MM.1S (cell line): ENCODE results near the gene OVCA2.

Experiments used
- DNase-seq: peaks from one replicate; pipeline ENCODE4 v3.0.0-alpha.2; 2015
- H2AFZ ChIP-seq: fragments of 300-600 bp; sonication (generic); 2 replicates; pipeline ENCODE4 v1.6.0; 2016; ENCODE audit warnings: antibody characterized with exemption, low read length
- H3F3A ChIP-seq: fragments of 300-600 bp; sonication (generic); 2 replicates; pipeline ENCODE4 v1.6.1; 2016; ENCODE audit warnings: mild to moderate bottlenecking, antibody characterized with exemption, low read length, moderate library complexity, mixed read lengths; ENCODE audit not compliant: insufficient read depth
- H3K27ac ChIP-seq: fragments of 300-600 bp; sonication (generic); 2 replicates; pipeline ENCODE4 v1.5.1; 2016; ENCODE audit warnings: mild to moderate bottlenecking, low read length
- H3K27me3 ChIP-seq: fragments of 300-600 bp; sonication (generic); replicated peaks from 2 replicates; pipeline ENCODE4 v1.6.0; 2016; ENCODE audit warnings: low read length; ENCODE audit not compliant: insufficient read depth
- H3K36me3 ChIP-seq: fragments of 300-600 bp; sonication (generic); replicated peaks from 2 replicates; pipeline ENCODE4 v1.6.1; 2016; ENCODE audit warnings: mild to moderate bottlenecking, low read length, mixed read lengths; ENCODE audit not compliant: insufficient read depth
- H3K4me1 ChIP-seq: fragments of 300-600 bp; sonication (generic); 2 replicates; pipeline ENCODE4 v1.6.1; 2016; ENCODE audit warnings: low read length, mixed read lengths
- H3K4me2 ChIP-seq: fragments of 300-600 bp; sonication (generic); 2 replicates; pipeline ENCODE4 v1.6.0; 2016; ENCODE audit warnings: low read depth, low read length
- H3K4me3 ChIP-seq: fragments of 300-600 bp; sonication (generic); 2 replicates; pipeline ENCODE4 v1.5.1; 2016; ENCODE audit warnings: low read length, mixed read lengths
- H3K79me2 ChIP-seq: fragments of 300-600 bp; sonication (generic); 2 replicates; pipeline ENCODE4 v1.6.1; 2016; ENCODE audit warnings: mixed run types, low read length, mixed read lengths
- H3K9ac ChIP-seq: fragments of 300-600 bp; sonication (generic); 2 replicates; pipeline ENCODE4 v1.6.1; 2016; ENCODE audit warnings: low read length, mixed read lengths
- H3K9me2 ChIP-seq: fragments of 300-600 bp; sonication (generic); replicated peaks from 2 replicates; pipeline ENCODE4 v1.6.1; 2016; ENCODE audit warnings: mild to moderate bottlenecking, low read length, mixed read lengths; ENCODE audit not compliant: insufficient read depth
- H3K9me3 ChIP-seq: fragments of 300-600 bp; sonication (generic); replicated peaks from 2 replicates; pipeline ENCODE4 v1.6.1; 2016; ENCODE audit warnings: mild to moderate bottlenecking, low read length, mixed read lengths; ENCODE audit not compliant: insufficient read depth
- H4K20me1 ChIP-seq: fragments of 300-600 bp; sonication (generic); 2 replicates; pipeline ENCODE4 v1.6.1; 2016; ENCODE audit warnings: mild to moderate bottlenecking, low read length, moderate library complexity, mixed read lengths; ENCODE audit not compliant: insufficient read depth
- CTCF ChIP-seq: fragments of 300-600 bp; sonication (generic); IDR thresholded peaks from 2 replicates; pipeline ENCODE4 v1.5.1; 2016; ENCODE audit warnings: antibody characterized with exemption, low read length, mixed read lengths
- EZH2 ChIP-seq: fragments of 300-600 bp; sonication (generic); optimal IDR thresholded peaks from 2 replicates; pipeline ENCODE3; 2017; ENCODE audit warnings: low read depth, mild to moderate bottlenecking, antibody characterized with exemption, low read length, mixed read lengths
- EZH2phosphoT487 ChIP-seq: fragments of 300-600 bp; sonication (generic); IDR thresholded peaks from 2 replicates; pipeline ENCODE4 v1.6.1; 2018; ENCODE audit warnings: antibody characterized with exemption, low read length

The OVCA2 gene

GRCh38 chr17:2030779-2031163, 11.1 kb upstream of the OVCA2 start:
- Histone ChIP-seq H4K20me1 (no peaks in the 10 kb centered on the region), H3K27me3 (peaks cover 37% of the 10 kb centered on the region), H3F3A (no peaks in the 10 kb centered on the region), H3K4me2 (peak overlapping the region; percentile 91), H3K9me2 (no peaks in the 10 kb centered on the region), H3K9me3 (no peaks in the 10 kb centered on the region), H2AFZ (peak overlapping the region; percentile 87; the same call in 1 of the 2 replicates), H3K4me3 (peak overlapping the region; percentile 94), H3K79me2 (peaks cover 22% of the 10 kb centered on the region), H3K36me3 (no peaks in the 10 kb centered on the region), H3K4me1 (0 out of 2 replicates have a peak, but pooled peaks cover 5% of the 10 kb centered on the region), H3K9ac (peak overlapping the region; percentile 77), H3K27ac (no peak overlapping the region)
- TF ChIP-seq EZH2phosphoT487 (no peak), EZH2 (no peak), CTCF (peak; percentile 66)
- DNase-seq = no peak

GRCh38 chr17:2033153-2033552, 8.7 kb upstream of the OVCA2 start:
- Histone ChIP-seq H3K79me2 (peaks cover 22% of the 10 kb centered on the region), H3F3A (no peaks in the 10 kb centered on the region), H3K9me3 (no peaks in the 10 kb centered on the region), H3K9me2 (no peaks in the 10 kb centered on the region), H3K4me3 (no peak overlapping the region), H3K4me2 (no peak overlapping the region), H4K20me1 (no peaks in the 10 kb centered on the region), H3K27me3 (peaks cover 14% of the 10 kb centered on the region), H3K9ac (no peak overlapping the region), H3K27ac (no peak overlapping the region), H3K4me1 (0 out of 2 replicates have a peak, but pooled peaks cover 5% of the 10 kb centered on the region), H2AFZ (no peak overlapping the region), H3K36me3 (no peaks in the 10 kb centered on the region)
- no peak for DNase-seq
- TF ChIP-seq EZH2phosphoT487 (no peak), EZH2 (no peak), CTCF (no peak)

- TF ChIP-seq EZH2phosphoT487 (no peak), CTCF (no peak), EZH2 (no peak)
- Histone ChIP-seq H3K4me3 (no peak overlapping the region), H3K36me3 (no peaks in the 10 kb centered on the region), H3K9me3 (no peaks in the 10 kb centered on the region), H3K27ac (no peak overlapping the region), H4K20me1 (no peaks in the 10 kb centered on the region), H3K9ac (no peak overlapping the region), H2AFZ (no peak overlapping the region), H3K4me1 (0 out of 2 replicates have a peak, but pooled peaks cover 5% of the 10 kb centered on the region), H3K4me2 (no peak overlapping the region), H3K79me2 (peaks cover 22% of the 10 kb centered on the region), H3F3A (no peaks in the 10 kb centered on the region), H3K9me2 (no peaks in the 10 kb centered on the region), H3K27me3 (peaks cover 4% of the 10 kb centered on the region)
- no peak for DNase-seq
Measured at GRCh38 chr17:2034157-2034556, 7.7 kb upstream of the OVCA2 start.
